Mesothelial cell of epicardium (in vitro differentiated cells): Measurements from ENCODE around the gene KRTAP4-1. TPM values are rescaled to one million over a fixed set of nuclear protein-coding genes. Genes with fewer than 3 reads are reported as not detected.
"Not testable (repeated sequence)": the region's sequence is repeated elsewhere in the genome, so short reads cannot be mapped to it uniquely, and the experiment has no call there.

Experiments
- DNase-seq, 2 experiments: peaks; one replicate each; pipeline ENCODE4 v3.0.0; 2021; ENCODE audit warnings: low spot score in 2 of 2; ENCODE audit not compliant: unreplicated experiment in 2 of 2
- H3K27ac Mint-ChIP-seq: 2 replicates; pipeline ENCODE4 v1.8.0; 2021; ENCODE audit warnings: mixed read lengths
- H3K27me3 Mint-ChIP-seq: 2 replicates; pipeline ENCODE4 v1.8.0; 2021; ENCODE audit warnings: low read depth, mixed read lengths
- H3K36me3 Mint-ChIP-seq: 2 replicates; pipeline ENCODE4 v1.8.0; 2021; ENCODE audit warnings: mixed read lengths
- H3K4me1 Mint-ChIP-seq: 2 replicates; pipeline ENCODE4 v1.8.0; 2021; ENCODE audit warnings: mixed read lengths
- H3K4me3 Mint-ChIP-seq: 2 replicates; pipeline ENCODE4 v1.8.0; 2021; ENCODE audit warnings: mild to moderate bottlenecking, moderate library complexity, mixed read lengths
- H3K9me3 Mint-ChIP-seq: 2 replicates; pipeline ENCODE4 v1.8.0; 2021; ENCODE audit warnings: mixed read lengths
- total RNA-seq: library from RNA; stranded (reverse); gene quantifications from 3 replicates; pipeline ENCODE4 v1.2.1, GENCODE V29; 2021
- TF ChIP-seq, protein P1 (sequence below): fragments of 200-600 bp; sonication (generic); IDR thresholded peaks from one replicate; pipeline ENCODE4 v1.5.0; 2021; ENCODE audit warnings: antibody characterized with exemption; ENCODE audit not compliant: unreplicated experiment

The KRTAP4-1 gene
- not detected in 3 replicates for total RNA-seq

DNA sequence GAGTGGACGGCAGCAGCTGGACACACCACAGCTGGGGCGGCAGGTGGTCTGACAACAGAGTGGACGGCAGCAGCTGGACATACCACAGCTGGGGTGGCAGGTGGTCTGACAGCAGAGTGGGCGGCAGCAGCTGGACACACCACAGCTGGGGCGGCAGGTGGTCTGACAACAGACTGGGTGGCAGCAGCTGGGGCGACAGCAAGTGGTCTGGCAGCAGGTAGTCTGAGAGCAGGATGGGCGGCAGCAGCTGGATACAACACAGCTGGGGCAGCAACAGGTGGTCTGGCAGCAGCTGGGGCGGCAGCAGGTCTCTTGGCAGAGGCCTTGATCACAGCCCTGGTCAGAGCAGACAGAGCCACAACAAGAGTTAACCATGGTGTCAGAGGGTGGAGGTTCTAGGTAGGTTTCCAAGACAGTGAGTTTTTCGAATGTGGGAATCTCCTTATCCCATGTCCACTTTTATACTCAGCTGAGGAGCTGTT lies at the start of gene KRTAP4-1:
KRTAP4-1 (minus strand) TSS at position 432 of the 482 bp plus-strand sequence; CDS start at position 375, 57 bp downstream.
- DNase-seq = no peak
- H3K4me1 Mint-ChIP-seq = peaks cover 2% of the 10 kb centered on the region
- H3K9me3 Mint-ChIP-seq = peaks cover 4% of the 10 kb centered on the region
- H3K36me3 Mint-ChIP-seq = no peaks in the 10 kb centered on the region
- H3K27ac Mint-ChIP-seq = no peak within 1 kb of the TSS
- peaks cover 5% of the 10 kb centered on the region for H3K27me3 Mint-ChIP-seq
- TF ChIP-seq, protein P1, sequence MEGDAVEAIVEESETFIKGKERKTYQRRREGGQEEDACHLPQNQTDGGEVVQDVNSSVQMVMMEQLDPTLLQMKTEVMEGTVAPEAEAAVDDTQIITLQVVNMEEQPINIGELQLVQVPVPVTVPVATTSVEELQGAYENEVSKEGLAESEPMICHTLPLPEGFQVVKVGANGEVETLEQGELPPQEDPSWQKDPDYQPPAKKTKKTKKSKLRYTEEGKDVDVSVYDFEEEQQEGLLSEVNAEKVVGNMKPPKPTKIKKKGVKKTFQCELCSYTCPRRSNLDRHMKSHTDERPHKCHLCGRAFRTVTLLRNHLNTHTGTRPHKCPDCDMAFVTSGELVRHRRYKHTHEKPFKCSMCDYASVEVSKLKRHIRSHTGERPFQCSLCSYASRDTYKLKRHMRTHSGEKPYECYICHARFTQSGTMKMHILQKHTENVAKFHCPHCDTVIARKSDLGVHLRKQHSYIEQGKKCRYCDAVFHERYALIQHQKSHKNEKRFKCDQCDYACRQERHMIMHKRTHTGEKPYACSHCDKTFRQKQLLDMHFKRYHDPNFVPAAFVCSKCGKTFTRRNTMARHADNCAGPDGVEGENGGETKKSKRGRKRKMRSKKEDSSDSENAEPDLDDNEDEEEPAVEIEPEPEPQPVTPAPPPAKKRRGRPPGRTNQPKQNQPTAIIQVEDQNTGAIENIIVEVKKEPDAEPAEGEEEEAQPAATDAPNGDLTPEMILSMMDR = no peak
- no peak within 1 kb of the TSS for H3K4me3 Mint-ChIP-seq

DNA sequence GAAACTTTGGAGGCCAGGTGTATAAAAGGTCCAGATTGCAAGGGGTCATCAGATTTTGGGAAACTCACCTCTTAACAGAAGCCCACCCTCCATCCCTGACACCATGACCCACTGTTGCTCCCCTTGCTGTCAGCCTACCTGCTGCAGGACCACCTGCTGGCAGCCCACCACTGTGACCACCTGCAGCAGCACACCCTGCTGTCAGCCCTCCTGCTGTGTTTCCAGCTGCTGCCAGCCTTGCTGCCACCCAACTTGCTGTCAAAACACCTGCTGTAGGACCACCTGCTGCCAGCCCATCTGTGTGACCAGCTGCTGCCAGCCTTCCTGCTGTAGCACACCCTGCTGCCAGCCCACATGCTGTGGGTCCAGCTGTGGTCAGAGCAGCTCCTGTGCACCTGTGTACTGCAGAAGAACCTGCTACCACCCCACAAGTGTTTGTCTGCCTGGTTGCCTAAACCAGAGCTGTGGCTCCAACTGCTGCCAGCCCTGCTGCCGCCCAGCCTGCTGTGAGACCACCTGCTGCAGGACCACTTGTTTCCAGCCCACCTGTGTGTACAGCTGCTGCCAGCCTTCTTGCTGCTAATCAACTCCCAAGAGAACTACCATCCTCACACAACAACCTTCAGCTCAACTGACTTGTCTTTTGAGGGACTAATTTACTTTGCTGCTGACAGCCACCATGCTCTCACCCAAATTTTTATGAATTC lies 47.8 kb upstream of the KRTAP4-1 start, which contains the start of gene KRTAP9-3:
KRTAP9-3 (plus strand) TSS at position 51 of the 707 bp plus-strand sequence; CDS start at position 104, 53 bp downstream.
- not testable (repeated sequence) for H3K4me1 Mint-ChIP-seq, H3K4me3 Mint-ChIP-seq, DNase-seq, H3K36me3 Mint-ChIP-seq, H3K27ac Mint-ChIP-seq, H3K9me3 Mint-ChIP-seq
- peaks cover 23% of the 10 kb centered on the region for H3K27me3 Mint-ChIP-seq

DNA sequence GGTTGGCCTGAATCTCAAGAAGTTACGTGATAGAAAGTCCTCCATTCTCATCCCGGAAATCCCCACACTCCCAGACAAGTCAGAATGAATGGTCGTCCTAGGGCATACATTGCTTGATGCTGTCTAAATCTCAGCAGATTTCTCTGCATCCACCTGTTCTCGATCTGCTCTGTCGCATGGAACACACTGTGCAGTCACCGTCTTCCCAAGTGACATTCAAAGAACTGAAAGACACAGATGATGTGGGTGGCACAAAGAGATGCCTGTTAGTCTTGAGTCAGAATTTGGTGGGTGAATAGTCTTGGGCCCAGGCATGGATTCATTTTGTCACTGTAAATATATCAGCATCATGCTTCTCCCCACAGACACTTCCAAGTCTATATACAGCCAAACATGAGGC lies 47.0 kb upstream of the KRTAP4-1 start:
- TF ChIP-seq, protein P1 = no peak

DNA sequence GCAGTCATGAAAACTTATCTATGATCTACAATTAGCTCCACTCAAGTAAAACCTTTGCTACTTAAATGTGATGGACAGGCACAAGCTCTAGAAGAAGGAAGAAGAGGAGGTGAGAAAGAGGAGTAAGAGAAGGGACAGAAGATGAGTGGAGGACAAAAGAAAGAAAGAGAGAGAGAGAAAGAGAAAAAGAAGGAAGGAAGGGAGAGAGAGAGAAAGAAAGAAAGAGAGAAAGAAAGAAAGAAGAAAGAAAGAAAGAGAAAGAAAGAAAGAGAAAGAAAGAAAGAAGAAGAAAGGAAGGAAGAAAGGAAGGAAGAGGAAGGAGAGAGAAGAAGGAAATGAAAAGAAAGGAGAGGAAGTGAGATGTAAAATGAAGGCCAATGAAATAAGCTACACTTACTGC lies 45.4 kb upstream of the KRTAP4-1 start:
- H3K36me3 Mint-ChIP-seq = no peaks in the 10 kb centered on the region
- H3K27ac Mint-ChIP-seq = no peak overlapping the region
- peaks cover 22% of the 10 kb centered on the region for H3K27me3 Mint-ChIP-seq
- H3K4me1 Mint-ChIP-seq = peaks cover 7% of the 10 kb centered on the region
- DNase-seq = no peak
- TF ChIP-seq, protein P1 = no peak
- H3K4me3 Mint-ChIP-seq = no peak overlapping the region
- peaks cover 6% of the 10 kb centered on the region for H3K9me3 Mint-ChIP-seq

More for the DNA sequence above, 47.0 kb upstream of the KRTAP4-1 start:
- peaks cover 9% of the 10 kb centered on the region for H3K4me1 Mint-ChIP-seq
- no peaks in the 10 kb centered on the region for H3K36me3 Mint-ChIP-seq
- peaks cover 23% of the 10 kb centered on the region for H3K27me3 Mint-ChIP-seq
- DNase-seq = no peak
- no peak overlapping the region for H3K27ac Mint-ChIP-seq
- H3K9me3 Mint-ChIP-seq = peaks cover 6% of the 10 kb centered on the region
- no peak overlapping the region for H3K4me3 Mint-ChIP-seq

DNA sequence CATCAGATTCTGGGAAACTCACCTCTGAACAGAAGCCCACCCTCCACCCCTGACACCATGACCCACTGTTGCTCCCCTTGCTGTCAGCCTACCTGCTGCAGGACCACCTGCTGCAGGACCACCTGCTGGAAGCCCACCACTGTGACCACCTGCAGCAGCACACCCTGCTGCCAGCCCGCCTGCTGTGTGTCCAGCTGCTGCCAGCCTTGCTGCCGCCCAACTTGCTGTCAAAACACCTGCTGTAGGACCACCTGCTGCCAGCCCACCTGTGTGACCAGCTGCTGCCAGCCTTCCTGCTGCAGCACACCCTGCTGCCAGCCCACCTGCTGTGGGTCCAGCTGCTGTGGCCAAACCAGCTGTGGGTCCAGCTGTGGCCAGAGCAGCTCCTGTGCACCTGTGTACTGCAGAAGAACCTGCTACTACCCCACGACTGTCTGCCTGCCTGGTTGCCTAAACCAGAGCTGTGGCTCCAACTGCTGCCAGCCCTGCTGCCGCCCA lies 41.9 kb upstream of the KRTAP4-1 start, which contains the start of gene KRTAP9-2:
KRTAP9-2 (plus strand) TSS at position 51 of the 498 bp plus-strand sequence; CDS start at position 58, 7 bp downstream.
- not testable (repeated sequence) for H3K27me3 Mint-ChIP-seq, H3K9me3 Mint-ChIP-seq, H3K27ac Mint-ChIP-seq, DNase-seq, H3K36me3 Mint-ChIP-seq, H3K4me1 Mint-ChIP-seq, H3K4me3 Mint-ChIP-seq

DNA sequence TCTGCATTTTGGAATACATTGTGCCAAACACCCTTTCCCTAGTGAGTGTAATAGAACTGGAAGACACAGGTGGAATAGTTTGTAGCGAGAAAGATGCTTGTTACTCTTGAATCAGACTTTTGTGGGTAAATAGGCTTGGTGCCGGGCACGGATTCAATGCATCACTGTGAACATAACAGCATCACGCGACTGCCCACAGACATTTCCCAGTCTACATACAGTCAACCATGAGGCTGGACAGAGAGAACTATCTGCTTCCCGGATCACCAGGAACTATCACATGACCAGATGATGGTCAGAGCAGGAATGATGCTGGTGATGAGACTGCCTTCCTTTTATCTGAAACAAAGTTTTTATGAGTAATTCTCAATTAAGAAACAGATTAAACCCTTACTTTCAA lies 41.3 kb upstream of the KRTAP4-1 start:
- DNase-seq = no peak
- Mint-ChIP-seq H3K9me3 (peaks cover 14% of the 10 kb centered on the region), H3K27ac (no peak overlapping the region), H3K27me3 (peaks cover 13% of the 10 kb centered on the region), H3K4me3 (no peak overlapping the region), H3K36me3 (no peaks in the 10 kb centered on the region), H3K4me1 (peaks cover 2% of the 10 kb centered on the region)
- TF ChIP-seq, protein P1 = no peak
